GM12892 (cell line): Measurements from ENCODE around the gene KCNK5.

Experiments
- POLR2A ChIP-seq: IDR thresholded peaks from 2 replicates; pipeline ENCODE4 v1.6.1; 2011; ENCODE audit warnings: low read depth, low read length, control low read depth
- POLR2AphosphoS5 ChIP-seq: IDR thresholded peaks from 2 replicates; pipeline ENCODE4 v1.6.1; 2011; ENCODE audit warnings: low read depth, low read length, control low read depth
- TAF1 ChIP-seq: IDR thresholded peaks from 2 replicates; pipeline ENCODE4 v1.6.1; 2011; ENCODE audit warnings: low read depth, mild to moderate bottlenecking, control low read depth, low read length, borderline replicate concordance

DNA sequence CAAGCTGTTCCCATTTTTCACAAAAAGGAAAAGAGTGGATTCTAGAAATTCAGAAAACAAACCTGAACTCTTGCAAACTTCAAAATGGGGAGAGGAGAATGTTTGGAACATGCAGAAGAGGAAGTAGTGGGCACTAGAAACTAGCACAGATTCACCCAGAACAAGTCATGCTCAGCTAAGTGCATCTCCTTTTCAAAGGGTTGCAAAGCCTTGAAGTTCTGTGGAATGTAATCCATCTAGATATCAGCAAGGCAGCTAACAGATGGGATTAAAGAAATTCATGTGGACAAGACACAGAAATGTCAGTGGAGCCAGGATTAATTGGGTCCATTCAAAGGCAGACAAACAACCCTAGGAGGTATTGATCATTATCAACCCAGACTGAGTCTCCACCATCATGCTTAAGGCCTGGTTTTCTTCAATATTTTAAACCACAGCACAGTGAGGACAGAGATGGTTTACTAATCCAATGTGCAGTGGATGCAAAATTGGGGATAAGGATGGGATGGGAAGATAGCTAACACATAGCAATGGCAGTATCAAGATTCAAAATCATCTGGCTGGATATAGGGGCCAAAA is 31.3 kb downstream of the KCNK5 start:
- no peak for TF ChIP-seq TAF1
- no peak for TF ChIP-seq POLR2A
- no peak for TF ChIP-seq POLR2AphosphoS5
